HG03175 (cell line): ENCODE results near the gene PTGER3.

Experiments used
- ATAC-seq: cut with Tn5 transposase; IDR thresholded peaks from one replicate; pipeline ENCODE4 v1.9.1; 2021; ENCODE audit warnings: mild to moderate bottlenecking, moderate library complexity; ENCODE audit not compliant: unreplicated experiment

The PTGER3 gene

DNA sequence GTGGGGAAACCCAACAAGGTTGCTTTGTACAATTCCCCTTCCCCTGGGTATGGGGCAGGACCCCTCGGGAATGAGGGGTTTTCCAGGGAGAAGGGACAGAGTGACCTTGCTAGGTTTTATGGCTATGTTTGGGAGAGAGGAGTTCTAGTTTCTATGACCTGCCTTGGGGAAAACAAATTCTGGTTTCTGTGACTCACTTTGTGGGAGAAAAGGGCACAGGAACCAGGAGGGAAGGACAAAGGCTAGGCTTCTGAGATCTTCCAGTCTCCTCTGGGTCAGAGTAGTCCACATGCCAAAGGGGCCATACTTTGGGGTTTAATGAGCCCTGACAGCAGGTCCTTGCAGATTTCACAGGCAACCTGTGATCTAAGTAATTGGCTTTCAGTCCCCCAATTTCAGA is 5.5 kb upstream of the PTGER3 start:
- ATAC-seq = no peak

GRCh38 chr1:71049951-71050598 is 2.5 kb upstream of the PTGER3 start:
- ATAC-seq = peak; percentile 65

DNA sequence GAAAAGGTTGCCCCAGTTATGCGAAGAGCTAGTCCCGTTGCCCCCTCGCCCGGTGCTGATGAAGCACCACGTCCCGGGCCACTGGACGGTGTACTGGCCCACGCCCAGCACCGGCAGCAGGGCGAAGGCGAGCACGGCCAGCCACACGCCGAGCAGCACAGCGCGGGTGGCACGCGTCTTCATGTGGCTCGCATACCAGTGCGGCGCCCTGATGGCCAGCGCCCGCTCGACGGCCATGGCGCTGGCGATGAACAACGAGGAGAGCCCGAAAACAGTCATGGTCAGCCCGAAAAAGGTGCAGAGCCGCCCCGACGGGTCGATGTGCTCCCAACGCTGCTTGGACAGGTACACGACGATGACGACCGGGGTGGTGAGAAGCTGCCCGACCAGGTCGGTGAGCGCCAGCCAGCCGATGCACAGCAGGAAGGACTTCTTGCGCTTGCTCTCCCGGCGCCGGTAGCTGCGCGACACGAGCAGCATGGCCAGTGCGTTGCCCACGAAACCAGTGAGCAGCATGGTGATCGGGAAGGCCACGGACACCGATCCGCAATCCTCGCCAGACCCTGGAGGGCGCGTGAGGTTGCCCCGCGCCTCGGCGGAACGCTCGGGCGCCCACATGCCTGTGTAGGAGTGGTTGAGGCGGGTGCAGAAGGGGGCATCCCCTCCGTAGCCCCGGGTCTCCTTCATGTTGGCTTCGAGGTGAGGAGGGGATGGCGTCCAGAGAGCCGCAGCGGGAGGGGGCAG is 553 bp downstream of the PTGER3 start:
- ATAC-seq = no peak

DNA sequence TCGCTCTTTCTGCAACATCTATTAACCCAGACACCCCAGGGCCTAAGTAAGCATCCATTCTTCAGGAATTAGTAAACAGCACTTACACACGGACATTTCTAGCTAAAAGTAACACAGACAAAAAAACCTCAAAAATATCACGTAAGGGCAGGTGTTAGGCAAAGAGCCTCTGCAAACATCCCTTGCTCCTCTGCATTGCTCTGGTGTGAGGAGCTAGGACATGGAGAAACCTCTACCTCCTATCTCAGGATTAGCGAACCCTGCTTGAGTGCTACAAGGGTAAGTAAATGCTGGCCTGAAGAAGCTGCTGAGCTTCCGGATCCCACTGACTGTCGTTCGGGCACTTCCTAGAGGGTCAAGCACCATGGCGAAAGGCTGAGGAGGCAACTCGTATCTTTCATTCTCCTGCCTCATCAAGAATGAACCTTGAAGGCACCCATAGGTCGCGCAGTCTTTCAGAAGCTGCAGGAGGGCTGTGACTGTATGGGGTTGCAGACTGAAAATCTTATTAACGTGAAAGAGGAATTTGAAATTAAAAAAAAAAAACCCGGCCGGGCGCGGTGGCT is 2.1 kb downstream of the PTGER3 start:
- ATAC-seq = no peak

GRCh38 chr1:71044833-71045232 is 2.8 kb downstream of the PTGER3 start:
- no peak for ATAC-seq

DNA sequence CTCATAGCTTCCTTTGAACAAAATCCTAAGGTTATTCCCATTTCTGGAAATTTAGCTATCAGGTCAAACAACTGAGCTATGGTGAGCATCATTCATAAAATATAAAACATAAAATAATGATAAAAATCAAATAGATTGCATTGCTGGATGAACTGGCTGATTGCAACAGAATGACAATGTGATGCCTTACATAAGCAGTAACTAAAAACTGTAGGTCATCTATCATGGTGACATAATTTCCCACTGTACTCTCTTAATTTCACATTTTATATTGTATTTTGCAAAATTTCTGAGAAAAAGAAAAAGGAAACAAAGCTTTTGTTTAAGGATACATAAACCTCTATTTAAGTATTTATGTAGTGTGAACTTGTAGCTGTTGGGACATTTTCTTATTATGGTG is 4.6 kb downstream of the PTGER3 start:
- no peak for ATAC-seq

- ATAC-seq = no peak
These were observed 5.8 kb downstream of the PTGER3 start for GRCh38 chr1:71041806-71042205.

DNA sequence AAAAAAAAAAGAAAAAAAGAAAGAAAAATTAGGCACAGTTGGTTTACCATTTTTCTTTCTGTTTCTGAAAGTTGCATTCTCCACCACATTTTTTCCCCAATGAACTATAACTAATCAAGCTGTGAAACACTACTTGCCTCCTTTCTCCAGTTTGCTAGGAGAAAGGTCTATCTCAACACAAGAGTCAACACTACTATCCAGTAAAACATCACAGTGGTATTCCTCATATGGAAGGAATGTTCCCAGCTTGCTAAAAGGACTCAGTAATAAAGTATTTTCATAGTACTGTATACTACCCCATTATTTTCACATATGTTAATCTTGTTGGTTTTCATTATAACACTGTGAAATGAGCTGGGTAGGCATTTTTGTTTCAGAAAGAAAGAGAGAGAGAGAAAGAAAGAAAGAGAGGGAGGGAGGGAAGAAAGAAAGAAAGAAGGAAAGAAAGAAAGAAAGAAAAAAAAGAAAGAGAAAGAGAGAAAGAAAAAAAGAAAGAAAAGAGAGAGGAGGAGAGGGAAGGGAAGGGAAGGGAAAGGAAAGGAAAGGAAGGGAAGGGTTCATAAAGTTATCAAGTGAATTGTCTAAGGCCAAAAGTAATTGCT is 7.9 kb downstream of the PTGER3 start:
- no peak for ATAC-seq

DNA sequence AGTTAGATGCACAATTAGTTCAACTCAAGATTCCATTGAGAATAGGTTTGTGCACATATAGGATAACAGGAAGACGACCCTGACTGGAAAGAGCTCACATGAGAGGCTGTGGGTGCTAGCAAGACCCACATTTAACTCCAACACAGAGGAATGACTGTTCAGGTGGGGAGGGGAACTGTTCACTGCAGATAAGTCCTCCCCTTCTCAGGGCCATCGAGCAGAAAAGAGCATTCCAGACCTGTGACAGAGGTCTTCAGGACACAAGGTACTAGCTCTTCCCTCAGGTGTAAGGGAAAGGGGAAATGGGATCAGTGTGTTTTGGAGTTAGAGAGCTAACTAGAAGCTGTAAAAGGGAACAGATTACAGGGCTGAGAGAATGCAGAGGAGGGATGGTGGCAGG is 8.7 kb downstream of the PTGER3 start:
- ATAC-seq = no peak

- no peak for ATAC-seq
These were observed 9.6 kb downstream of the PTGER3 start for GRCh38 chr1:71037829-71038620.

DNA sequence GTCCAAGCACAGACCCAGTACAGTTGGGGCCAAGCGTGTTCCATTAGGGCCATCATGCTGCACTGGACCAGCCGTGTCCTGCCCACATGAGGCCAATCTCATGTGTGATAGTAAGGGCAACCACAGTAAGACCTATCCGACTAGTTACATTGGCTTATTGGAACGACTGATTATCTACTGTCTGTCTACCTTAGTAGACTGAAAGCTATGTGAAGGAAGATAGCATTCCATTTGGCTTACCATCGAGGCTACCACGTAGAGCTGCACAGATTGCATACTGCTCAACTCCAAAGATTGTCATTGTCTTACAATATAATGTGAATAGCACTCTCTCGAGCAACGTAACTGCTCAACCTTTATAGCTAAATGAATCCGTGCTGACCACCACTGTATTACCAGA is 10.6 kb downstream of the PTGER3 start:
- no peak for ATAC-seq

GRCh38 chr1:71033136-71033535 is 14.5 kb downstream of the PTGER3 start:
- ATAC-seq = no peak

DNA sequence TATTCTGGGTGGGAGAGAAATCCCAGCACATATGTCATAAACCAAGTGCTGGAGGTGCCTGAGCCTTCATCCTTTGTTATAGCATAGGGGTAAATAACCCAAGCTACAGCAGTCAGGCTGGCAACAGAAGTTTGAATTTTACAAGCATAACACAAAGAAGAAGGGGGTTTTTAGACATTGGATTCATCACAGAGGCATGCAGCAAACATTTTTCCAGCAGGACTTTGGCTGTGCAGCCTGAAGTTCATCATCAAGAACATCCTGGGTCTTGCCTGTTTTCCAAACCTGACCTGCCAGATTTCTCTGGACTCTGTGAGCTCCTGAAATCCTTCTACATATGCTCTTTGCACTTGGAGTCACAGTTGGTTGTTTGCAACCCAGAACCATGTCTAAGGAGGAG is 16.2 kb downstream of the PTGER3 start:
- ATAC-seq = no peak

DNA sequence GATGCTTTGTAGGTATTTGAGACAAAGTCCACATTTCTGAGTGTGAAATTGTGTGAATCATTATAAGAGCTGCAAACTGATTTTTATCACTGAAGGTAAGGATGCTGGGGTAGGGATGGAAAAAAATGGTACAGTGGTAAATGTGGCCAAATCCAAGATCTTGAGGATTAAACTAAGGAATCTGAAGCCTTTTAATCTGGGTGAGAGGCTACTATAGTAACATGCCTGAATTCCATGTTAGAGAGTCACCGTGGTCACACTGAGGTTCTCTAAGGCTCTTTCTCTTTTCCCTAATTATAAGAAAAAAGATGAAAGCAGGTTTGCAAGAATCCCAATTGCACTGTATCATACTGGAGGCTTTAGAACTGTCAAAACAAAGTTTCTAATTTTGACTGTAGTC is 17.6 kb downstream of the PTGER3 start:
- ATAC-seq = no peak

DNA sequence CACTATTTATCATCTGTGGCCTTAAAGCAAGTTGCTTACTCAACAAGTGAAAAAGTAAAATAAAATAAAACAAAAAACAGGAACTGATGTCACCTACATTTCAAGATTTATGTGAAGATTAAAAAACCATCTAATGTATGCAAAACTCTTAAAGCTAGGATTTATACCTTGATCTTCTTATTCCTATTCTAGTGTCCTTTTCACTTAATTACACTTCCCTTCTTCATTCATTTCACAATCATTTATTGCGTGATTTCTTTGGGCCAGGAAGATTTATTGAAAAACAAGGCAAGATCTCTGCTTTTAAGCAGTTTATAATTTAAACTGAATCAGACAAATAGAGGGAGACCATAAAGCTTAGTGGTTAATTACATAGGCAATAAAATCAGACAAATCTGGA is 18.6 kb downstream of the PTGER3 start:
- no peak for ATAC-seq

DNA sequence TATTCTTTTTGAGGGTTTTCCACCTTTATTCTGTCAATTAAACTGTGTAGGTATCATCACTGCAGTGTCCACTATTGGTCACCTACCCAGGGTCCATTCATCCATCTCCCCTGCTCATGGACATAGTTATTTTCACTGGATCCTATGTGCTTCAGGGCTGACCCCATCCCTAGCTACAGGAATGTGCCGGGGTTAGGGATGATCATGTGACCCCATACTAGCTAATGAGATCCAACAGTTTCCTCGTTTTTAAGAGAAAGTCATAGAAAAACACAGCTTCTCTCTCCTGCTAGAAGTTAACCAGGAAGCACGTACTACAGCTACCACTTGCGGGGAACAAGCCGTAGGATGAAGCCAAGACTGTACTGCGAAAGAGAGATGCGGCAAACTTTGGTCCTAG is 19.6 kb downstream of the PTGER3 start:
- ATAC-seq = no peak

GRCh38 chr1:71026093-71026492 is 21.5 kb downstream of the PTGER3 start:
- no peak for ATAC-seq

DNA sequence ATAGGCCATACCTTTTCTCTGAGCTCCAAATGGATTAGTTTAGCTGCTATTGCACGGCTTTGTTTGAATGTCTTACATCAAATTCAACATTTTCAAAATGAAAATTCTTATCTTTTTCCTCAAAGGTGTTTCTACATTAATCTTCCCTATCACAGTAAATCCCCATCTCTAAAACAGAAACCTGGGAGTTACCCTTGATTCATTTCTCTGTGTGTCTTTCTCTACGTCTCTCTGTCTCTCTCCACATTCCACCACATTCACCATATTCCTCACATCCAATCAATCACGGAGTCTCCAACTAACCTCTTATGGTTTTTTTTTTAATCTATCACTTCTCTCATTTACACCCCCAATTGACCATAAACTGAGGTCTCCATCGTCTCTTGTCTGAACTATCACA is 24.1 kb downstream of the PTGER3 start:
- ATAC-seq = no peak

DNA sequence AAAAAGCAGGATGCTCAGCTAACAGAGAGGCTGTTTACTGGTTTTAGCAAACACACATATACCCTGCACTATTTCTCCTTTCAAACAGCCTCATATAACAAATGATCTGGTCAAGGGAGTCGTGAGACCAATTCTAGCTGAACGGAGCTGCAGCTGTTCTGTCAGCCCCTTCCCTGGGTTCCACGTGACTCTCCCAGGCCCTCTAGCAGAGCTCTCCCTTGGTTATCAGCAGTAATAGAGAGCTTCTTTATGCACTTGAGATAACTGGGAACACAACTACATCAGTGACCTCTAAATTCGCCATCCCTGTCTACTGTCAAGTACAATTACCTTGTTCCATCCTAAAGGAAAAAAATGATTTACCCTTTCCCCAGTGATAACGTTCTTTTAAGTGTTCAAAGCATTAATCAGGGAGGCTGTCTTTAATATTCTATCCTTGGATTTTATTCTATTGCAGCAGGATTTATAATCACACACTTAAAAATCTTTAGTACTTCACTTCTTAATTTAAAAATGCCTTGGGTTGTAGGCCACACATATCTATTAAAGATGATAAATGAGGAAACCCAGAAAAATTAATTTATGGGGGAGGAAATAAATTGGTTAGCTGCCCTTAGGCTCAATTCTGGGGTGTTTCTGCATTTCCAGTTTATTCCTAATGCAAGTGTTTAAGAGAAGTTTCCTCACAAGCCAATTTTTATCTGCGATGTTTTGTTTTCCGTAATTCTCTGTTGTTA is 28.2 kb downstream of the PTGER3 start:
- no peak for ATAC-seq

DNA sequence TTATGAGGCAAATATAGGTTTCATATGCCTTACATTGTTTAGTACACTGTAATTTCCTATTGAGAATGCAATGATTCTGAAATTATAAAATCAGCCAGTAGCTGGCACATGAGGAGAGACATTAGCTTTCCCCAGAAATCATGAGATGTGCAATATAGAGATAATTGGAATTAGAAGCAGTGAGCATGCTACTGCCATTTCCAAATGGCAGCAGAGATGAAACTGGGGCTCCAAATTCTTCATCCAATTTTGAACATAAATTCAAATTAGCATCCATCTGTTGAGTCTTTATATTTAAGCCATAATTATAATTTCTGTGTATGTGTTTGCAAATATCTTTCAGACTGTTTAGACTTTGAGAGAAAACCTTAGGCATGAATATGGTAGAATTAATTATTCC is 28.8 kb downstream of the PTGER3 start:
- no peak for ATAC-seq

DNA sequence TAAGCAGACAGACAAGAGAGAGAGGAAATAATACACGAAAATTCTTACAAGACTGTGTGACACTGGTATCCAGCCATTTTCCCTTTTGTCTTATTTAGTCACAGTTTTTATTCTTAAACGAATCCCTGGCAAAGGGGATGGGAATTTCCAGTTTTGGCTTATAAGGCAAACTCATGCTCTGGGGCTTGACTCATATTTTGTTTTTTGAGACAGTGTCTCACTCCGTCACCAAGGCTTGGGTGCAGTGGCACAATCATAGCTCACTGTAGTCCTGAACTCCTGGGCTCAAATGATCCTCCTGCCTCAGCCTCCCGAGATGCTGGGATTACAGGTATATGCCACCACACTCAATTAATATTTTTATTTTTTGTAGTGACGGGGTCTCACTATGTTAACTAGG is 31.9 kb downstream of the PTGER3 start:
- ATAC-seq = no peak
